A673 (cell line): Measurements from ENCODE around the gene C20orf144.

Experiments
- CTCF ChIP-seq: fragments of 300-800, 200-600 bp; sonication (generic); conservative IDR thresholded peaks from 2 replicates; pipeline ENCODE4 v1.5.1; 2017; ENCODE audit warnings: low read depth, mild to moderate bottlenecking, antibody characterized with exemption, low read length, moderate library complexity, mixed read lengths
- EZH2 ChIP-seq: fragments of 200-600 bp; sonication (generic); IDR thresholded peaks from 2 replicates; pipeline ENCODE4 v1.6.1; 2017; ENCODE audit warnings: borderline replicate concordance, low read depth, mild to moderate bottlenecking, mixed read lengths, antibody characterized with exemption, low read length; ENCODE audit not compliant: poor library complexity, severe bottlenecking

GRCh38 chr20:33672426-33673113 lies 10.4 kb downstream of the C20orf144 start:
- no peak for TF ChIP-seq CTCF
- TF ChIP-seq EZH2, result no peak
